ENCODE results near the gene NACC2.

DNA sequence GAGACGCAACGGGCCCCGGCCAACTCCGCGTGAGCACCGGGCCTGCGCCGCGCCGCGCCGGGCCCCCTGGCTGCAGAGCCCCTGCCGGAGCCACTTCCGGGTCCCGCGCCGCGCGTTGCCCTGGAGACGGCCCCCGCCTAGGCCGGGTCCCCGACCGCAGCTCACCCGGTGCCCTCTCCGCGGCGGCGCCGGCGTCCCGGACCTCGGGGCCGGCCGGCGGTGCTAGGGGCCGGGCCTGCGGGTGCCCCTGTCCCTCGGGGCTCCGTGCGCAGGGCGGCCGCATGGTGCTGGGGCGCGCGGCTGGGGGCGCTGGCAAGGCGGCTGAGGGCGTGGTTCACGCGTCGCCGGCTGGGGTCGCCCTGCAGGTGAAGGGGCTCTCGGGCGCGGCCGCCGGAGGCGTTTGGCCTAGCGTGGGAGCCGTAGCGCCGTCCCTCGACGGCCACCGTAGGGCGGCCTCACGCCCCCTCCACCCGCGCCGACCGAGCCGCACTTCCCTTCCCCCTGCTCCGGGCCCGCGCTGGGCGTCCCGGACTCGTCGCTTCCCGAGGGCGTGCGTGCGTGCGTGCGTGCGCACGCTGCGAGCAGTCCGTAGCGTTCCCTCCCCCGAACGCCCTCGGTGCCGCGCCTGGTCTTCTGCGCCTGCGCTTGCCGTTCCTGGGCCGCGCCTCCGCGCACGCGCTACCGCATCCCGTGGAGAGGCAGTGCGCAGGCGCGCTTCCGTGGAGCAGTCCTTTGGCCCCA lies 23.4 kb upstream of the NACC2 start, which contains the start of gene TMEM250:
- TF ChIP-seq POLR2A (IDR thresholded peaks at IDR 0.05; ENCODE audit: low read depth) (no peak), CTCF (IDR thresholded peaks at IDR 0.05) (peak in 2 of 3 experiments; percentile 23 to 34)

All from esophagus muscularis mucosa (tissue), 3 donors.